ENCODE data around the gene IGSF23. TPM values are rescaled to one million over a fixed set of nuclear protein-coding genes. Genes with fewer than 3 reads are reported as not detected.

Gene IGSF23
- total and polyA plus RNA-seq, 4 donors = 0.47 to 11.4 (median 3.3) TPM

DNA sequence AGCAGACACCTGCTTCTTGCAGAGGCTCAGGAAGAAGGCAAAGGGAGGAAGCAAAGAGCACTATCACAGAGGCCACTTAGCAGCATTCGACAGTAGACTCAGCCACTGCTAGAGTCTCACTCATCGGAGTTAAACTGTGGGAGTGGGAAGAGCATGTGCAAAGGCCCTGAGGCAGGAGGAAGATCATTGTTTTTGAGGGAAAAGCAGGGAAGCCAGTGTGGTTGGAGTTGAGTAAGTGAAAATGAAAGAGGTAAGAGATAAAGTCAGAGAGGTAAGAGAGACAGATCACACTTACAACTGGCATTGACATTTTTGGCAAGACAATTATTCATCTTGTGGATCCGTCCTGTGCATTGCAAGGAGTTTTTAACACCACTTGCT is 42.8 kb upstream of the IGSF23 start:
- DNase-seq (ENCODE audit: low spot score) = no peak
- Histone ChIP-seq H3K9ac (ENCODE audit: low read depth in 1 of 2, low read length in 2 of 2) (no peak overlapping the region), H3K4me1 (ENCODE audit: control insufficient read depth in 4 of 4, insufficient read depth in 4 of 4, low read length in 3 of 4) (peaks cover 7 to 16% (median 13%) of the 10 kb centered on the region in 4 donors), H3K9me3 (ENCODE audit: control insufficient read depth in 4 of 4, low read length in 3 of 4) (no peaks in the 10 kb centered on the region), H3K36me3 (ENCODE audit: control insufficient read depth in 4 of 4, insufficient read depth in 3 of 4, low read depth in 1 of 4, low read length in 3 of 4) (no peaks in the 10 kb centered on the region), H3K4me3 (ENCODE audit: low read depth in 1 of 3, low read length in 3 of 3) (no peak overlapping the region), H3K27me3 (ENCODE audit: control insufficient read depth in 4 of 4, insufficient read depth in 4 of 4, low read length in 3 of 4) (no peaks in the 10 kb centered on the region), H3K27ac (ENCODE audit: low read depth in 1 of 2, low read length in 2 of 2) (no peak overlapping the region)
- no peak for TF ChIP-seq TAF1 (conservative IDR thresholded peaks at IDR 0.05)
- TF ChIP-seq FOXA2 (IDR thresholded peaks at IDR 0.05) = no peak
- no peak for TF ChIP-seq EGR1 (IDR thresholded peaks at IDR 0.05; ENCODE audit: low read depth in 2 of 2)
- TF ChIP-seq SP1 (IDR thresholded peaks at IDR 0.05) = no peak
- no peak for TF ChIP-seq ATF3 (IDR thresholded peaks at IDR 0.05)
- TF ChIP-seq GABPA (IDR thresholded peaks at IDR 0.05 in 1 of 2, conservative IDR thresholded peaks at IDR 0.05 in 1 of 2) = no peak
- TF ChIP-seq HNF4G (IDR thresholded peaks at IDR 0.05) = no peak
- TF ChIP-seq MAX (IDR thresholded peaks at IDR 0.05) = no peak
- no peak for TF ChIP-seq YY1 (IDR thresholded peaks at IDR 0.05)
- TF ChIP-seq FOXA1 (IDR thresholded peaks at IDR 0.05) = no peak
- TF ChIP-seq, protein P1, sequence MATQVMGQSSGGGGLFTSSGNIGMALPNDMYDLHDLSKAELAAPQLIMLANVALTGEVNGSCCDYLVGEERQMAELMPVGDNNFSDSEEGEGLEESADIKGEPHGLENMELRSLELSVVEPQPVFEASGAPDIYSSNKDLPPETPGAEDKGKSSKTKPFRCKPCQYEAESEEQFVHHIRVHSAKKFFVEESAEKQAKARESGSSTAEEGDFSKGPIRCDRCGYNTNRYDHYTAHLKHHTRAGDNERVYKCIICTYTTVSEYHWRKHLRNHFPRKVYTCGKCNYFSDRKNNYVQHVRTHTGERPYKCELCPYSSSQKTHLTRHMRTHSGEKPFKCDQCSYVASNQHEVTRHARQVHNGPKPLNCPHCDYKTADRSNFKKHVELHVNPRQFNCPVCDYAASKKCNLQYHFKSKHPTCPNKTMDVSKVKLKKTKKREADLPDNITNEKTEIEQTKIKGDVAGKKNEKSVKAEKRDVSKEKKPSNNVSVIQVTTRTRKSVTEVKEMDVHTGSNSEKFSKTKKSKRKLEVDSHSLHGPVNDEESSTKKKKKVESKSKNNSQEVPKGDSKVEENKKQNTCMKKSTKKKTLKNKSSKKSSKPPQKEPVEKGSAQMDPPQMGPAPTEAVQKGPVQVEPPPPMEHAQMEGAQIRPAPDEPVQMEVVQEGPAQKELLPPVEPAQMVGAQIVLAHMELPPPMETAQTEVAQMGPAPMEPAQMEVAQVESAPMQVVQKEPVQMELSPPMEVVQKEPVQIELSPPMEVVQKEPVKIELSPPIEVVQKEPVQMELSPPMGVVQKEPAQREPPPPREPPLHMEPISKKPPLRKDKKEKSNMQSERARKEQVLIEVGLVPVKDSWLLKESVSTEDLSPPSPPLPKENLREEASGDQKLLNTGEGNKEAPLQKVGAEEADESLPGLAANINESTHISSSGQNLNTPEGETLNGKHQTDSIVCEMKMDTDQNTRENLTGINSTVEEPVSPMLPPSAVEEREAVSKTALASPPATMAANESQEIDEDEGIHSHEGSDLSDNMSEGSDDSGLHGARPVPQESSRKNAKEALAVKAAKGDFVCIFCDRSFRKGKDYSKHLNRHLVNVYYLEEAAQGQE (IDR thresholded peaks at IDR 0.05) = no peak
- TF ChIP-seq NR2F2 (IDR thresholded peaks at IDR 0.05) = no peak
- no peak for TF ChIP-seq RXRA (IDR thresholded peaks at IDR 0.05)
- TF ChIP-seq JUND (IDR thresholded peaks at IDR 0.05) = no peak
- TF ChIP-seq, protein P2, sequence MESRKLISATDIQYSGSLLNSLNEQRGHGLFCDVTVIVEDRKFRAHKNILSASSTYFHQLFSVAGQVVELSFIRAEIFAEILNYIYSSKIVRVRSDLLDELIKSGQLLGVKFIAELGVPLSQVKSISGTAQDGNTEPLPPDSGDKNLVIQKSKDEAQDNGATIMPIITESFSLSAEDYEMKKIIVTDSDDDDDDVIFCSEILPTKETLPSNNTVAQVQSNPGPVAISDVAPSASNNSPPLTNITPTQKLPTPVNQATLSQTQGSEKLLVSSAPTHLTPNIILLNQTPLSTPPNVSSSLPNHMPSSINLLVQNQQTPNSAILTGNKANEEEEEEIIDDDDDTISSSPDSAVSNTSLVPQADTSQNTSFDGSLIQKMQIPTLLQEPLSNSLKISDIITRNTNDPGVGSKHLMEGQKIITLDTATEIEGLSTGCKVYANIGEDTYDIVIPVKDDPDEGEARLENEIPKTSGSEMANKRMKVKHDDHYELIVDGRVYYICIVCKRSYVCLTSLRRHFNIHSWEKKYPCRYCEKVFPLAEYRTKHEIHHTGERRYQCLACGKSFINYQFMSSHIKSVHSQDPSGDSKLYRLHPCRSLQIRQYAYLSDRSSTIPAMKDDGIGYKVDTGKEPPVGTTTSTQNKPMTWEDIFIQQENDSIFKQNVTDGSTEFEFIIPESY (IDR thresholded peaks at IDR 0.05) = no peak
- TF ChIP-seq RAD21 (IDR thresholded peaks at IDR 0.05) = no peak
- TF ChIP-seq CTCF (IDR thresholded peaks at IDR 0.05; ENCODE audit: low read depth, low read length, missing input control) = no peak
- 44% methylated on average over 3 of the region's 3 CpGs for WGBS

Measured in liver (tissue), 9 donors.